HG03565 (cell line): Measurements from ENCODE around the gene MRPL40.

ENCODE experiments used
- ATAC-seq: cut with Tn5 transposase; IDR thresholded peaks from one replicate; pipeline ENCODE4 v1.9.1; 2021; ENCODE audit warnings: mild to moderate bottlenecking, moderate library complexity; ENCODE audit not compliant: unreplicated experiment

MRPL40 gene

DNA sequence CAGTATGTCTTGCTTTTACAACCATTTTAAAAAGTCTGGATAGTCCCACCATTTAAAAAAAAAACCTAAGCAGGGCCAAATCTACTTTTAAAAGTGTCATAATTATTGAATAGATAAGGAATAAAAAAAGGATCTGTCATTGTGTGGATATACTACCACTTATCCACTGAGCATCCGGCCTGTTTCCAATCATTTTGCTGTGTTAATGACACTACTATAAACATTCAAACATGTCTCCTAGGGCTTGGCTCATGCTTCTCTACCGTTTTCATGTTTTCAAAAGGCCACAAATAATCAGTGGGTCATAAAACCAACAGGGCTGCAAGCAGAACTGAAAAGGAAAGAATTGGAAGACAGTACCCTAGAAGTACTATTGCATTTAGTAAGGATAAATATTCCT is 27.7 kb downstream of the MRPL40 start:
- no peak for ATAC-seq

- no peak for ATAC-seq
These were observed 29.2 kb downstream of the MRPL40 start for GRCh38 chr22:19461506-19461905.

DNA sequence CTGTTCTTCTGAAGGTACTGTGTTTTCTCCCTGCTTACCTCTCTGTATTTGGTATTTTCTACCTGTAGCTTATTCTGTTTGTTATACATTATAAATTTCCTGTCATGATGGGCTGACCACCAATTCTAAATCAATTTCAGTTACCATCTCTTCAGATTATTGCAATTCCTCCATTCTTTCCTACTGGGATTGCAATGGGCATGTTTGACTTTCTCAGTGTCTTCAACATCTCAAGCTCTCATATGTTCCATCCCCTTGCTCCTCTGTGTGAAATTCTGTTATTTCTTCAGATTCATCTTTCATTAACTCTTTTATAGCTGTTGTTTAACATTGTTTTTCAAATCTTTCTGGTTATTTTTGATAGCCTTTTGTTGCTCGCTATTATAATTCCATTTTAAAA is 30.7 kb downstream of the MRPL40 start:
- no peak for ATAC-seq

- ATAC-seq = no peak
These were observed 31.4 kb downstream of the MRPL40 start for GRCh38 chr22:19463491-19464469.

DNA sequence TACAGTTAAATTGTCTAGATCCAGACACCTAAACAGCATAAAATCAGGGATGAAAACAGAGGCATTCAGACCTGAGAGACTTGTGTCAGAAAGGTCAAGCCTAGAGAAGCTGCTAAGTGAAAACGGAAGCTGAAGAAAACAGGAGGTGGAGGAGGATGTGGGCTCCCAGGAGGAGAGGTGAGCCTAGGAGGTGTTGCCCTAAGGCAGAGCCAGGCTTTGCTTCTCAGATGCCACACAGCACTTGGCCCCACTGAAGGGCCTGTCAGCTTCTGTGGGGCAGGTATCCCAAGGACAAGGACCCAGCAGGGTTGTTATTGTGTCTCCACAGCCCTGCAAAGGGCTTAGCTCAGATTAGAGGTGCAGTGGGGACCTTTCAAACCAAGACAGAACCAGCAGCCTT is 32.2 kb downstream of the MRPL40 start:
- ATAC-seq = no peak

GRCh38 chr22:19464975-19465374 is 32.6 kb downstream of the MRPL40 start:
- no peak for ATAC-seq

GRCh38 chr22:19466126-19466716 is 33.9 kb downstream of the MRPL40 start:
- no peak for ATAC-seq

- ATAC-seq = no peak
These were observed 34.8 kb downstream of the MRPL40 start for GRCh38 chr22:19466848-19467752.

- no peak for ATAC-seq
These were observed 35.6 kb downstream of the MRPL40 start for GRCh38 chr22:19467912-19468311.

- ATAC-seq = no peak
These were observed 37.1 kb downstream of the MRPL40 start for GRCh38 chr22:19469421-19469820.

DNA sequence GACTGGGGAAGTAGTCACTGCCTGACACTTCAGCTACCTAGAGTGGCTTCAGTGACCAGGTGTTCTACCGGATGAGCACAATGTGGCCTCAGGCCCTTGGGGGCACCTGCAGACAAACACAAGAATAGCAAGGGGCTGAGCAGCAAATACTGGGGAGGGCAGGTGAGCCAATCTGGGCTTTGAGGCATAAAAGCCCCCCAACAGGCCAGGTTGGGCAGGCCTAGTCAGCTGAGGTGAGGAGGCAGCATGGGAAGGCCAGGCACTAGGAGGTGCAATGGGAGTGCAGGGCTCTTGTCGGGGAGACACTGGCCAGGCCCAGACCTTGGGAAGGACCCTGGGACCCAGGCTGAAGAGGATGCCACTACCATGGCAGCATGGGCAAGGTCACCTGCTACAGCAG is 37.7 kb downstream of the MRPL40 start:
- ATAC-seq = no peak

- no peak for ATAC-seq
These were observed 39.2 kb downstream of the MRPL40 start for GRCh38 chr22:19471572-19471971.

GRCh38 chr22:19472233-19472632 is 39.9 kb downstream of the MRPL40 start:
- no peak for ATAC-seq

DNA sequence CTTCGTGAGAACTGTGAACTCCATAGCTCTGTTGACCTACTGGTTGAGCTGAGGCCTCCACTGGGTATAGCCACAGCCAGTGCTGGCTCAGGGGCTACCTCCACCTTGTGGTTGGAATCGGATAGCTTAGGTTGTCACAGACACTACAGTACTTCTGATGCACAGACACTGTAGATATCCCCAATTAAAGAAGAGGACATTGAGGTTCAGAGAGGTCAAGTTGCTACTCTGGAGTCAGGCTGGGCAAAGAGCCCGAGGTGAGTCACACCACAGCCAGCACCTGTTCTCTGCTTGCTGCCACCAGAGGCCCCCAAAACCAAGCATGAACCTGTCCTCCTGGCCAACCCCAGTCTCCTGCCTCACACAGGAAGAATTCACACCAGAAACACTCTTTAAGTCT is 41.2 kb downstream of the MRPL40 start:
- ATAC-seq = no peak

DNA sequence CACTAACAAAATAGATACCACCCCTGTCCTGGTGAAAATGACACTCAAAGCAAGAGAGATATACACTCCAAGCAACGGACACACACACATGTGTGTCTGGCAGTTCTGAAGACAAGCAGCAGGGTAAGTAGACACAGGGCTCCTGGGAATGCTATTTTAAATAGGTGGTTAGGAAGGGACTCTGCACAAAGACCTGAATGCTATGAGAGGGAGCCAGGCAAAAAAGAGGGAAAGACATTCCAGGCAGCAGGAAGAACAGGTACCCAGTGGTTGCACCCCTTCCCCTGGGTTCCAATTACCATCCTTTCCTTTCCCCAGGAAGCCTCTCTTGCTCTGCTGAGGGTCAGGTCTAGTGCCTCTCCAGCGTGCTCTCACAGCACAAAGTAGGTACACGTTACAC is 43.7 kb downstream of the MRPL40 start:
- ATAC-seq = no peak

DNA sequence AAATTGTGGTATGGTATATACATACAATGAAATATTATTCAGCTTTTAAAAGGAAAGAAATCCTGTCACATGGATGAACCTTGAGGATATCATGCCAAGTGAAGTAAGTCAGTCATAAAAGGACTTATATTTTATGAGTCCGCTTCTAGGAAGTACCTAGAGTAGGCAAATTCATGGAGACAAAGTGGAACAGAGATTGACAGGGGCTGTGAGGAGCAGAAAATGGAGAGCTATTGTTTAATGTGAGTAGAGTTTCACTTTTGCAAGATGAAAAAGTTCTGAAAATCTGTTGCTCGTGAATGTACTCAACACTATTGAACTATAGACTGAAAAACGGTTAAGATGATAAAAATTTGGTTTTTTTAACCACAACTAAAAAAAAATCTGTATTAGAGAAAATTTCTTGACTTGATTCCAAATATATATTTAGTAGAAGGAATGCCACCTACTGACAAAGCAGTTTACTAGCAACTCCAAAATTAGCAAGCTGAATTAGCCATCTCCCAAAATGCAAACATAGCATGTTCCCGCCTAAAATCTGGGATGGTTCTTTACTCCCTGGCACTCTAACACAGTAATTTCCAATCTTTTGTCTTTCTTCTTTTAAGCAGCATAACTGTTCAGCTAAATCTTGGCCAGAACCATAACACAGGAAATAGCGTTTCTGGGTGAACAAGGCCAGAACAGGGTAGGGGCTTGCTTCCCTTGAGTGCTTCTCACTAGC is 45.1 kb downstream of the MRPL40 start:
- no peak for ATAC-seq

- no peak for ATAC-seq
These were observed 45.9 kb downstream of the MRPL40 start for GRCh38 chr22:19478045-19478900.

- ATAC-seq = peak; percentile 30
These were observed 46.6 kb downstream of the MRPL40 start, which contains the start of gene UFD1 for GRCh38 chr22:19478901-19479354. UFD1 (minus strand) TSS chr22:19479193; CDS start chr22:19479085, 108 bp downstream.

DNA sequence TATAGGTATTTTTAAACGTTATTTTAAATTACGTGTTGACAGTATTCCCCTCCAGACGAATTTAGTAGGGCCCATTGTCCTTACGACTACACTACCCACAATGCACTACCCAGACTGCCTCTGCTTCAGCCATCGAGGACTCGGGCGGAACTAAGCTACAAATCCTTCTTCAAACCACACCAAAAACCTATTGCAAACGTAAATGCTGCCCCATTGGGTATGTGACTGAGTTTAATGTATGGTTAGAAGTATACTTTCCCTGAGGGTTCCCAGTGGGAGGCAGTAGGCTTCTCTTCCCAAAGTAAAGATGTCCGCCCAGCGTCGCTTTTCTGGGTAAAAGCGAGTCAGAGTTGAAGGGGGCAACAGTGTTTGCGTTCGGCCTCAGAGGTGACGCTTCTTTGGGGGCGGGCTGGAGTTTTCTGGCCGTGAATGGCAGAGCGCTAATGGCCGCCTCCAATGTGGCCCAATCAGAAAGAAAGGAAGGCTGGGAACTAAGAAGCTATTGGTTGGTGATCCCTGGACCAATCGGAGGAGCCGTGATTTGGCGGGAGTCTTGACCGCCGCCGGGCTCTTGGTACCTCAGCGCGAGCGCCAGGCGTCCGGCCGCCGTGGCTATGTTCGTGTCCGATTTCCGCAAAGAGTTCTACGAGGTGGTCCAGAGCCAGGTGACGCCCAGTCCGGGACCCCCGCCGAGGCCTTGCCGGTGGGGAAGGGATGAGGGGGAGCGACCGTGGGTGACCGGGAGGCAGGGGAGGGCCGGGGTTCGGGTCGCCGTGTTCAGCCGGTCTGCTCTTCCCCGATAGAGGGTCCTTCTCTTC is 47.2 kb downstream of the MRPL40 start, which contains the start of gene CDC45:
TSS of gene CDC45 (plus strand) at position 566 of the 818 bp plus-strand sequence. CDS start at position 615, 49 bp downstream.
- ATAC-seq = peak; percentile 73
